Measurements from ENCODE around the gene CTBS.
"Not testable (repeated sequence)": the region's sequence is repeated elsewhere in the genome, so short reads cannot be mapped to it uniquely, and the experiment has no call there.

CTBS gene

DNA sequence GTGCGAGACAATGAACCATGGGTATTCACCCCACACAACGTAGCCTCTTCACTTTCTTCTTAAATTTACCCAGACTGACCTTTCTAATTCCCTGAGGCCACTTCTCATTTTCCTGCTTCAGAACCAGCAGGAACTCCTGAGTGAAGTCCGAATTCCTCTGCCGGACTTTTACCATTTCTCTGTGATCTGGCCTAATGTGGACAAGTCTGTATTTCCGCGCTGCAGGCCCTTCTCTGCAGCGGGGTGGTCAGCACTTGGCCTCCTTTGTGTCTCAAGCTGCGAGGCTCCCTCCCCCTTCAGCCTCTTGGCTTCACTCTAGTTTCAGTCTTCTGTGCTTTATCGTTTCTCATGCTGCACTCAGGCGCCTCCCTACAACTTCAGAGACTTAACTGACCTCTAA lies 9.4 kb upstream of the CTBS start:
- no peak for DNase-seq

DNA sequence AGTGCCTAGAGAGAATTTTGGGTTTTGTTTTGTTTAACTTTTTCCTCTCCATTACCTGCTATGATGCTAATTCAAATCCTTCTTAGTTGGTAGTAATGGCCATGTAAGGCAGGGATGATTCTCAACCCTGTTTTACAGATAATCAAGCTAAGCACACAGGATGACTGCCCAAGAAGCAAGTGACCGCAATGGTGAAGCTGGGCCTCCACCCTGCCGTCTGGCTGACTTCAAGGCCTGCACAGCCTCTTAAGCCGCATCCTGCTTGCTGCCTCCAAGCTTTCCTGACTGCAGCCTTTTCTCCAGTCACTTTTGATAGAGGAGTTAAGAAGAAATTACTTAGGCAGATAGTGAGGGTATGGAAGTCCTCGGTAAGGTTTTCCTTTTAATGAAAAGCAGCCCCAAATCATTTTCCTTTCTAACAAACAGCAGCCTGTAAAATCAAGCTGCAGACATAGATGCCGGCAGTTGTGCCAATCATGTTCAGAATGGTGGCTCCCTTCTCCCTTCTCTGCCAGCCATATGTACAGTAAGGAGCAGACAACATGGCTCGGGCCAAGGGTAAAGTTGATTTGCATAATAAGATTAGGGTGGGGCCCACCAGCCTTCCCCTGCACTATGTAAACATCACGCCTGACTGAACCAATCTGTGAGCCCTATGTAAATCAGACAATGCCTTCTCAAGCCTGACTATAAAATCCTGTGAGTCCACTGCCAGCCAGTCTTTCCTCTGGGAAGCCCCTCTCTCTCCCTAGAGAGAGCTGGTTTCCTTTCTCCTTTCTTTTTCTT lies 8.8 kb upstream of the CTBS start:
- no peak for DNase-seq

DNA sequence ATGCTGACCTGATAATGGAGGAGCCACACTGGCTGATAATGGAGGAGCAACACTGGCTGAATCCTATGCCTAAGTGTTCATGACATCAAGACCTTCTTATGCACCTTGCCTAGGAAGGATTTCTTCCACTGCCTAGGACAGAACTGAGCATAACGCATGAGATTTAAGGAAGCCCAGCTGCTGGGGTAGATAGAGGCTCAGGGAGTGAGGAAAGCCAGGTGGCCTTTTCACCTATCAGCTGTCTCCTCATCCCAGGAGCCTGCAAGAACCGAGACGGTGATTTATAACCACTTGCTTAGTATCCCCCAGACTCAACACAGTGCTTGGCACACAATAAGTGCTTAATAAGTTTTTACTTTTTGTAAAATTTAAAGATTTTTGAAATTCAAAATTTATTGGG lies 7.4 kb upstream of the CTBS start:
- no peak for DNase-seq

GRCh38 chr1:84574936-84575335 lies 696 bp upstream of the CTBS start:
- DNase-seq: no peak

- no peak for DNase-seq
Measured at GRCh38 chr1:84573481-84573966, 716 bp downstream of the CTBS start.

DNA sequence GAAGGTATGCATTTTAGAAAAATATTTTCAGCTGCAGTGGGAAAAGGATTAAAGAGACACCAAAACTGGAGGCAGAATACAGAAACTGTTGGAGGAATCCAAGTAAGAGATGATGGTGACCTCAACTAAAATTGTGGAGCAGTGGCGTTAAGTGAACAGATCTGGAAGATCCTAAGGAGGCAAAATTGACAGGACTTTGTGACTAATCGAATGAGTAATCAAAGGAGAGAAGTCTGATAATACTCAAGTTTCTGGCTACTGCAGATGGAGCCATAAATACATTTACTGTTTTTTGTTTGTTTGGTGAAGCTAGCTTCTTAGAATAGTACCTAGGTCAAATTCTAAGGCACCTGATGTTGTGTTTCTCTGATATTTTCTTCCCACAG lies 3.1 kb downstream of the CTBS start:
- no peak for DNase-seq

- no peak for DNase-seq
Measured at GRCh38 chr1:84570436-84571149, 3.6 kb downstream of the CTBS start.

- no peak for DNase-seq
Measured at GRCh38 chr1:84569216-84569615, 5.0 kb downstream of the CTBS start.

DNA sequence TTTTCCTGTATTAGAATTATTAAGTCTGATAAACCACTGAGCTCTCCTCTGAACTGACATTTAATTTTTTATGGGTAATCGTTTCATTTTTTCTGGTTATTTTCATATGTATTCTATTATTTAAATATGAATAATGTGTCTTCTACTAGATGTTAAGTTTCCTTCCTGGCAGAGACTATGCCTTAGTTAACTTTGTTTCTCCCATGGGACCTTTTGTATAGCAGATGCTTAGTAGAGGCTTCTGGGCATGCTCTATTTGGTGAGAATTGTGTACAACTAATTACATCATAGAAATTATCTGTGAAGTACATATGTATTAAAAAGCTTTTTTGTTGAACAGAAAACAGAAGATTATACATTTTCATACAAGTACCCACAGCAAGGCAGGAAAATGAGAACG lies 23.4 kb downstream of the CTBS start:
- DNase-seq: no peak

DNA sequence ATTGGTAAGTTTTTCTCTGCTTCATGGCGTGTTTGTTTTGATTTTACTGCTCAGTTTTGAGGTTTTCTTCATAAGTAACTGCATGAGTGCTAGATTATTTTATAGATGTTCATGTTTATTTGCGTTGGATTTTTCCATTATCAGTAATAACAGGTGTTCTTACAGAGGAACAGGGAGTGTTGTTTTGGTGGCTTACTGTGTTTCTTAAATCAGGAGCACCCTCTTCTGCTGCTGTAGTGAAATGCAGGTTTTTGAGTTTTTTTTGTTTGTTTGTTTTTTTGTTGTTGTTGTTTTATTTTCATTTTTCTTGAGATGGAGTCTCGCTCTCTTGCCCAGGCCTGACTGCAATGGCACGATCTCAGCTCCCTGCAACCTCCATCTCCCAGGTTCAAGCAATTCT lies 32.6 kb downstream of the CTBS start:
- no peak for DNase-seq

DNA sequence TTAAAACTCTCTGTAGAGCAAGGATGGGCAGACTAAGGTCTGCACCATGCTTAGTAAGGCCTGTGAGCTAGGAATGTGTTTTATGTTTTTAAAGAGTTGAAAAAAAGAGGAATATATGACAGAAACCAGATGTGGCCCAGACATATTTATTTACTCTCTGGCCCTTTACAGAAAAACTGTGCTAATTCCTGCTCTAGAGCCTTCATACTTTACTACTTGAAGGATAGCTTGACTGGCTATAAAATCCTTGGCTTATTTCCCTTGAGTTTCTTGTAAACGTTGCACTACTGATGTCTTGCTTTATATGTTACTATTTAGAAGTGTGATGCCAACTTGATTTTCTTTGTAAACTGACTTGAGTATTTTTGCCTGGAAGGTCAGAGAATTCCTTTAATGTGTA lies 33.5 kb downstream of the CTBS start:
- DNase-seq: no peak

DNA sequence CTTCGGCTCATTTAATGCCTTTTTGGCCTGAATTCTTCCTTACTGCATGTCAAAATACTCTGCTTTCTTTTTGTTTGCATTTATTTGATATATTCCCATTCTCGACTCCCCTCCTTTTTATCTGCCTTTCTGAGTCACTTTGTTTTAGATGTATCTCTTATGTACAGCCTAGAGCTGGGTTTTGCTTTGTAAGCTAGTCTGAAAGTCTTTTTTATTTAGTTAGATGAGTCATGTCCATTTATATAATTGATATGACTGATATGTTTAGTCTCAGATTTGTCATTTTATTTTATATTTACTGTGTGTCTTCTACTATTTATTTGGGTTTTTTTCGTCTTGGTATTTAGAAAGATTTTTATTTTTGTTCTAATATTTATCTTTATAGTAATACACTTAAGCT lies 34.3 kb downstream of the CTBS start:
- no peak for DNase-seq

- no peak for DNase-seq
Measured at GRCh38 chr1:84538599-84538998, 35.6 kb downstream of the CTBS start.

DNA sequence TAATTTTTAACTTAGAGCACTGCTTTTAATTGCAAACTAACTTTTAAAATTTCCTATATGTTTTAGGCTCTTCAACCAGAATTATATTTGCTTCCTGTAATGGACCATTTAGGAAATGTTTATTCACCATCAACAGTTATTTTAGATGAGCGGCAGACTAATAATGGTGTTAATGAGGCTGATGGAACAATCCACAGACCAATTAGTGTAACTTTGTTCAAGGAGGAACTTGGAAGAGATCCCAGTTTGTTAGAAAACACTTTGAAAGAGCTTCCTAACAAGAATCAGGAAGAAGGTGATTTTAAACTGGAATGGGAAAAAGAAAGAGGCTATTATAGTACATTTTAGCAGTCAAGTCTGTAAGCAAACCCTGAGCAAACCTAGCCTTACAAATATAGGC lies 48.5 kb downstream of the CTBS start:
- DNase-seq: no peak

DNA sequence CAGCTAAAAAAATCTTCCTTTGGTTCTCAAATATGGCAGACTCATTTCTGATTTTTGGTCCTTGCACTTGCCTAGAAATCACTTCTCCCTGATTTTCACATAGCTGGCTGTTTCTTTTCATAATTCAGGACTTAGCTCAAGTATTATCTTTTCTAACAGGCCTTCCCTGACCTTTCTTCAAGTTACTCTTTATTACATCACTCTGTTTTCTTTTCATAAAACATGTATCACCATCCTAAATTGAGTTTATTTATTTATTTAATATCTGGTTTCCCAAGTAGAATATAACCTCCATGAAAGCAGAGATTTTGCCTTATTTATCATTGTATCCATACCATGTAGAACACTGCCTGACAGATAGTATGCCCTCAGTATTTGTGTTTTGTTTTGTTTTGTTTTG lies 49.6 kb downstream of the CTBS start:
- DNase-seq: no peak

DNA sequence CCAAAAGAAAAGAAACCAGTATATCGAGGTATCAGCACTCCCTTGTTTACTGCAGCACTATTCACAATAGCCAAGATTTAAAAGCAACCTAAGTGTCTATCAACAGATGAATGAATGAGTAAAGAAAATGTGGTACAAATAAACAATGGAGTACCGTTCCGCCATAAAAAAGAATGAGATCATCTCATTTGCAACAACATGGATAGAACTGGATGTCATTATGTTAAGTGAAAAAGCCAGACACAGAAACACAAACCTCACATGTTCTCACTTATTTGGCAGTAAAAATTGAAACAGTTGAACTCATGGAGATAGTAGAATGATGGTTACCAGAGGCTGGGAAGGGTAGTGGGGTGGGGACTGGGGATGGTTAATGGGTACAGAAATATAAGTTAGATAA lies 63.6 kb downstream of the CTBS start:
- no peak for DNase-seq

GRCh38 chr1:84510165-84510564 lies 64.1 kb downstream of the CTBS start:
- DNase-seq: no peak

- no peak for DNase-seq
Measured at GRCh38 chr1:84509029-84509428, 65.2 kb downstream of the CTBS start.

DNA sequence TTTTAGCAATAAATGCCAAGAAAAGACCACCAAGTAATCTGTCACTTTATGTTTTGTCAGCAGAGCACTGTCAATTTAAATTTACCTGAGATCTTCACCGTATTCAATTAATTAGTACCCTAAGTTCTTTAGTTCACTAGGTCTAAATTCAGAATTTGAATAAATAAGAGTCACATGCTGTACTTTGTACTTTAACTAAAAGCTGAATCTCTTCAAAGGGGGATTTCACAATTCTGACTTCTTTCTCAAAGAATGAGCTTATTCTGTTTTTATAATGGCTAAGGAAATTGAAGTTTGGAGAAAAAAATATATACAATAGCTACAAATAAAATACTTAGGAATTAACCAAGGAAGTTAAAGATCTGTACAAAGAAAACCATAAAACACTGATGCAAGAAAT lies 65.7 kb downstream of the CTBS start:
- no peak for DNase-seq

DNA sequence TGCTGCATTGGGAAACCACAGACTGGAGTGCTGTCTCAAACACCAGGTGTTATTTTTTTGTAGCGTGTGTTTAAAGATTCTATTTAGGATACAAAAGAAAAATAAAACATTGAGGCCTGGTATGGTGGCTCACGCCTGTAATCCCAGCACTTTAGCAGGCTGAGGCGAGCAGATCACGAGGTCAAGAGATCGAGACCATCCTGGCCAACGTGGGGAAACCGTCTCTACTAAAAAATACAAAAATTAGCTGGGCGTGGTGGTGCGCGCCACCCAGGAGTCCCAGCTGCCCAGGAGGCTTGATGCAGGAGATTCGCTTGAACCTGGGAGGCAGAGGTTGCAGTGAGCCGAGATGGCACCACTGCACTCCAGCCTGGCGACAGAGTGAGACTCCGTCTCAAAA lies 66.4 kb downstream of the CTBS start:
- not testable (repeated sequence) for DNase-seq

GRCh38 chr1:84506729-84507453 lies 67.3 kb downstream of the CTBS start:
- DNase-seq: no peak

- peak; percentile 97 to 98 for DNase-seq
Measured at GRCh38 chr1:84506002-84506728, 68.1 kb downstream of the CTBS start, which contains the start of the genes GNG5 and SPATA1. TSS of gene GNG5 (minus strand) at chr1:84506581. CDS start at chr1:84506091, 490 bp downstream. TSS of gene SPATA1 (plus strand) at chr1:84506386. CDS start at chr1:84516360, 9,974 bp downstream.

GRCh38 chr1:84505493-84506001 lies 68.7 kb downstream of the CTBS start:
- no peak for DNase-seq
